DOHH2 (cell line): ENCODE measurements around the gene DOCK9.

Source experiments
- EZH2phosphoT487 ChIP-seq: fragments of 200-600 bp; sonication (generic); IDR thresholded peaks from 2 replicates; pipeline ENCODE4 v1.6.1; 2017; ENCODE audit warnings: borderline replicate concordance, mild to moderate bottlenecking, antibody characterized with exemption, low read length, moderate library complexity, mixed read lengths
- TF ChIP-seq, protein P1 (sequence below): fragments of 200-600 bp; sonication (generic); IDR thresholded peaks from one replicate; pipeline ENCODE4 v1.5.1; 2014; ENCODE audit warnings: antibody characterized with exemption, mild to moderate bottlenecking, low read depth, low read length; ENCODE audit not compliant: poor library complexity, severe bottlenecking

DNA sequence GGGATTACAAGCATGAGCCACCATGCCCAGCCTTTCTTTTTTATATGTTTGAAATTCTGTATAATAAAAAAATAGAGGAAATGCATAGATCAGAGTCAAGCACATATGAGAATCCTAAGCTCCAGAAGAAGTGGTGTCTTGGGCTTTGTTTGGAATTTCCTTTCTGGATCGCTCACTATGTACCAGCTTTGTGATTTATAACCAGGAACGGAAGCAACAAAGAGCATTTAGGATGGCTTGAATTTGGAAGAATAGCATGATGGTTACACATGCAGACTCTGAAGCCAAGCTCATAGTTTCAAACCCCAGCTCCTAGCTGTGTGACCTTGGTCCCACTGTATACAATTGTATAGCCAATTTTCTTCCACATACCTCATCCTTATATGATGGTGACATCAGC, 197.4 kb downstream of the DOCK9 start:
- TF ChIP-seq, protein P1, sequence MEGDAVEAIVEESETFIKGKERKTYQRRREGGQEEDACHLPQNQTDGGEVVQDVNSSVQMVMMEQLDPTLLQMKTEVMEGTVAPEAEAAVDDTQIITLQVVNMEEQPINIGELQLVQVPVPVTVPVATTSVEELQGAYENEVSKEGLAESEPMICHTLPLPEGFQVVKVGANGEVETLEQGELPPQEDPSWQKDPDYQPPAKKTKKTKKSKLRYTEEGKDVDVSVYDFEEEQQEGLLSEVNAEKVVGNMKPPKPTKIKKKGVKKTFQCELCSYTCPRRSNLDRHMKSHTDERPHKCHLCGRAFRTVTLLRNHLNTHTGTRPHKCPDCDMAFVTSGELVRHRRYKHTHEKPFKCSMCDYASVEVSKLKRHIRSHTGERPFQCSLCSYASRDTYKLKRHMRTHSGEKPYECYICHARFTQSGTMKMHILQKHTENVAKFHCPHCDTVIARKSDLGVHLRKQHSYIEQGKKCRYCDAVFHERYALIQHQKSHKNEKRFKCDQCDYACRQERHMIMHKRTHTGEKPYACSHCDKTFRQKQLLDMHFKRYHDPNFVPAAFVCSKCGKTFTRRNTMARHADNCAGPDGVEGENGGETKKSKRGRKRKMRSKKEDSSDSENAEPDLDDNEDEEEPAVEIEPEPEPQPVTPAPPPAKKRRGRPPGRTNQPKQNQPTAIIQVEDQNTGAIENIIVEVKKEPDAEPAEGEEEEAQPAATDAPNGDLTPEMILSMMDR, result no peak
- no peak for TF ChIP-seq EZH2phosphoT487
